ENCODE results near the gene GRXCR2.
"Not testable (repeated sequence)": the region's sequence is repeated elsewhere in the genome, so short reads cannot be mapped to it uniquely, and the experiment has no call there.

GRXCR2 gene

DNA sequence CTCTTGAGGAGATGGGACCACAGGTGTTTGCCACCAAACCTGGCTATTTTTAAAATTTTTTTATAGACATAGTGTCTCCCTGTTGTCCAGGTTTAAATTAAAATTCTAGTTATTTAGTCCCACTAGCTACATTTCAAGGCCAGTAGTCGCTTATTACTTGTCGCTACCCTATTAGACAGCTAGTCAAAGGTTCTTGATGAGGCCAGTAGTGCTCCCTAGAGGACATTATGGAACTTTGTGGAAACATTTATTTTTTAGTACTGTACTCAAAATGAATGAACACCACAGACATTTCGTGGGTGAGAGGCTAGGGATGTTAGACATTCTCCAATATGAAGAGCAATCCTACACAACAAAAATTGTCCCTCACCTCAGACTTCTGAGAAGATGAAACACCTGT, 14.4 kb upstream of the GRXCR2 start:
- no peak for DNase-seq (ENCODE audit: low read depth in 1 of 2, low spot score in 1 of 2)

DNA sequence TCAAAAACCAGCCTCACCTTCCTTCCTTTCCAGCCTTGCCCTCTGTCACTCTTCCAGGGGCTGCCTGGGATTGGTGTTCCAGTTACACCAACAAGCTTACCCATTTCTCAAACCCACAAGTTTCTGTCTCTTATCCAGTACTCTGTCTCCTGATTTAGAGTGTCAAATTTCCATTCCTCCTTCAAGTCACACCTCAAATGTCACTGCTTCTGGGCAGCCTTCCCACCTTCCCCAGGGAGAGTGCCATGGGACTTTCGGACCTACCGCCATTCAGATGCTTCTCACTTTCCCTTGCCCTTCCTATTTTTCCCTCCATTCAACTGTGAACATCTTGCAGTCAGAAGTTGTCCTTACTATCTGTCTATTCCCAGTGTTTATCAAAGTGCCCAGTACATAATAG, 2.0 kb upstream of the GRXCR2 start:
- DNase-seq (ENCODE audit: low read depth in 1 of 2, low spot score in 1 of 2): no peak

DNA sequence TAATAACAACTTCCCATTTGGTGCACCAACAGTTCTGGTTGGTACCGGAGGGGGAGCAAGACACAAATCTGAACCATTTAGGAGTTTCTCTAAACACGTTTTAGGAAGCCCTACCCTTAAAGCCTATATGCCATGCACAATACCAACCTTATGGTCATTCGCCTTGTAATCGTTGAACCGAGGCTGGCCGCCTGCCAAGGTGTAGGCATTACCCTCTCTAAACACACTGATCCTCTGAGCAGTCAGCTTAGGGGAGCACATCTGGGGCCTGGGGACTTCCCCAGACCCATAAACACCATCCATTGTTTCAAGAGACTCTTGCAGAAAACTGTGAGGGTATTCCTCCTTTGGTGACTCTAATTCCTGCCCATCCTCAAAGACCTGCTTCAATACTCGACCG, 328 bp downstream of the GRXCR2 start:
- DNase-seq (ENCODE audit: low read depth in 1 of 2, low spot score in 1 of 2): no peak

DNA sequence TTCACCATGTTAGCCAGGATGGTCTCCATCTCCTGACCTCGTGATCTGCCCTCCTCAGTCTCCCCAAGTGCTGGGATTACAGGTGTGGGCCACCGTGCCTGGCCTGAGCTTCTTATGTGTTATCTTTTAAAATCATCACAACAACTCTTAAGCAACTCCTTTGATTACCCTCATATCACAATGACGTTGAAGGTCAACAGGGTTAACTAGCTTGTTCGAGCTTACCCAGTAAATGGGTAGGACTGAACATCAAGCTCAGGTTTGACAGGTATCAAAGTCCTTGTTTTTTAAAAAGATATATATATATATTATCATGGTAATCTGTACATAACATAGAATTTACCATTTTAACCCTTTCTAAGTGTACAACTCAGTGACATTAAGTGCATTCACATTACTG, 3.1 kb downstream of the GRXCR2 start:
- no peak for DNase-seq (ENCODE audit: low read depth in 1 of 2, low spot score in 1 of 2)

DNA sequence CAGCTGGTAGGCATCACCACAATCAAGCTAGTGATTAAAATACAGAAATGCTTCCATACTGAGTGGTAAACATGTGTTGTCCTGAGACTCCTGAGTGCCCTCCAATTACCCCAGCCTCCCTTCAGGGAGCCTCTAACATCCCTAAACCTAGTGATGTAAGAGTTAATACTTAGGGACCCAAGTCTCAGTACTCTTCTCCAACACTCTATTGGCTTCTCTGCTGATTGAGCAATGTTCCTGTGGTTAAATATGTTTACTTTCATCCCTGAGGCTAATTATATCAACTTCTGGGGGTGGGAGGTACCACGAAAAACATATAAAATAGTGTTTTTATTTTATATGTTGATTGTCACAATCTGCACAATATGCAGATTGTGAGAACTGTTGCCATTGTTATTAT, 5.0 kb downstream of the GRXCR2 start:
- no peak for DNase-seq (ENCODE audit: low read depth in 1 of 2, low spot score in 1 of 2)

DNA sequence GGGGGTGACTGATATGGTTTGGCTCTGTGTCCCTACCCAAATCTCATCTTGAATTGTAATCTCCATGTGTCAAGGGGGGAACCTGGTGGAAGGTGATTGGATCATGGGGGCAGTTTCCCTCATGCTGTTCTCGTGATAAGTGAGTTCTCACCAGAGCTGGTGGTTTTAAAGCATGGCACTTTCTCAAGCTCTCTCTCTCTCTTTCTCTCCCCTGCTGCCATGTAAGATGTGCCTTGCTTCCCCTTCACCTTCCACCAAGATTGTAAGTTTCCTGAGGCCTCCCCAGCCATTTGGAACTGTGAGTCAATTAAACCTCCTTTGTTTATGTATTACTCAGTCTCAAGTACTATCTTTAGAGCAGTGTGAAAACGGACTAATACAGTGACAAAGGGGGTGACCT, 8.4 kb downstream of the GRXCR2 start:
- DNase-seq (ENCODE audit: low read depth in 1 of 2, low spot score in 1 of 2): not testable (repeated sequence)

DNA sequence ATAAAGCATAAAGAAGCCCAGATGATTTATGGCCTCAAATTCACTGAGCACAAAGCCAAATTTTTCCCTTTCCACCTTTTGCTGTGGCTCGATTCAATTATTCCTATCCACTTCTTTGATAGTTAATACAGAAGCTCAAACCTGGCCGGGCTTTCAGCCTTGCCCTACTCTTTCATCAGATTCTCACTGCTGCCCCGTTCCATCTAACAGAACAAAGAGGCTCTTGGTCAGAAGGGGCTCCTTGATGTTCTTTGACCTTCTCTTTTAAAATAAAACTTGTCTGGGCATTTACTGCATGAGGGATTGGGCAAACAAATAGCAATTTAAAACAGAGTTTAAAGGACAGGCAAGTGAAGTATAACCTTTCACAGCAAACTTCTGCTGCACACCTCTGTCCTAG, 9.8 kb downstream of the GRXCR2 start:
- no peak for DNase-seq (ENCODE audit: low read depth in 1 of 2, low spot score in 1 of 2)

DNA sequence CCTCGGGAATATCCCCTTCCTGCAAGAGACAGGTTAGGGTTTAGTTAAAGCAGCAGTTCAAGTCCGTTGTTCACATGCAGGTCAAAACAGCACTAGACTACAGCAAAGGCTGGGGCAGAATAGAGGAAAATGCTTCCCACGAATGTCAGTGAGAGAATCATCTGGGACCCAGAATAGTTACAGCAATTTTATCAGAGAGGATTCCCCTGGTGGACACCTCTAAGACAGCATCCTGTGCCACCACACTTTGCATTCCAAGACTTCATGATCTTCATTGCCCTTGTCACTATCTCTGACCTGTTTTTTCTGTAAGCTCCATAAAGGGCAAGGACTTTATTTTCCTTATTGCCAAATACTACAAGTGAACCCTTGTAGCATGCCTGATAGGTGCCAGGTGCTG, 12.9 kb downstream of the GRXCR2 start:
- DNase-seq (ENCODE audit: low read depth in 1 of 2, low spot score in 1 of 2): no peak

DNA sequence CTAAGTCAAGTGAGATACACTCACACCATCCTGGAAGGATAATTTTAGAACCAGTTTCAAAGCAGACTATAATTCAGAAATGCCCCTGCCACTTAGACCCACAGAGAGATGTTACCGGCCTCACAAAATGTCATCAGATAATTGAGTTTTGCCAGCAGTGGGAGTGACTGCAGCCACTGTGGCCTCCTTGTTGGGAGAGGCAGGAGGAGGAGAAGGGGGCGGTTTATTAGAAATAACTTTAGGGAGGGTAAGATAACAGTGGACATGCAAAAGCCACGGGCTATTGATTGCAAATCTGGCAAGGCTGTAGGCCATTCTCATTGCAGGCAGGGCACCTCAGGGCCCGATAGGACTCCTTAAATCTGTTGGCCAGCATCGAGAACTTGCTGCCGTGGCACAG, 13.4 kb downstream of the GRXCR2 start:
- DNase-seq (ENCODE audit: low read depth in 1 of 2, low spot score in 1 of 2): no peak

DNA sequence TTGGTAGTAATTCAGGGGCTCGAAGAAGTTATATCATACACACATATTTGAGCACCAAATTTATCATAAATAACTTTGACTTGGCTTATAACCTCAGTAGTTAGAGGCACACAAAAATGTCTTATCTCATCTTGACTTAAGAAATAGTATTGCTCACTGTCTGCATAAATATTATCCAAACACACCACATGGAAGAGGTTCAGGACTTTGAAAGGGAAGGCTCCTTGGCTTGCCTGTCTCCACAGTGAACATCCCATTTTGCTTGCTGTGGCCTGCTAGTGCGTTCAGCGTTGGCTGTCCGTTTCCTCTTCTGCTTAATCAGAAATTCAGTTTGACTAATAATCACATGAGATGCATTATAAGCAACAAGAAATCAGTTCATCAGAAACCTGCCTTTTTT, 13.9 kb downstream of the GRXCR2 start:
- DNase-seq (ENCODE audit: low read depth in 1 of 2, low spot score in 1 of 2): no peak

DNA sequence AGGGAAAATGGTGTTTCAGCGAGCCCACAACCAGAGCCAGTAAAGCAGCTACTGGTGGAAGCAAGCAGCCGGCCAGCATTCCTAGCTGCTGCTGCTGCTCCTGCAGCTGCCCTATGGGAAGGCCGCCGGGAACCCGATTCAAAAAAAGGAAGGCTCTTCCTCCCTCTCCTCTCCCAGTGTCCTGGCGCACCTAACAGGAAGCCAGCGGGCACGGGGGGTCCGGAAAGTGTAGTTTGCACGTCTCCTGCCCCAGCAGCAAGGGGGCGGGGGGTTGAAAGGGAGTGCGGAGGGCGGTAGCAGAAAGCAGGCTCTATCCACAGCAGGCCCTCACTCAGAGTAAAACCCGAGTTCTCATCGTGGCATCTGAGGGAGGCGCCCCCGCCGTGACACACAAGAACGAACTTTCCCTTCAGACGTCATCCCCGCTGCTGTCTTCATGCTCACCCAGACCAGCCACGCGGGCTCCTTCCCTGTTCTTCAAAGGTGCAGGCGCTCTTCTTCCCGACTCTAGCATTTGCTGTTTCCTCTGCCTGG, 16.5 kb downstream of the GRXCR2 start:
- no peak for DNase-seq (ENCODE audit: low read depth in 1 of 2, low spot score in 1 of 2)

DNA sequence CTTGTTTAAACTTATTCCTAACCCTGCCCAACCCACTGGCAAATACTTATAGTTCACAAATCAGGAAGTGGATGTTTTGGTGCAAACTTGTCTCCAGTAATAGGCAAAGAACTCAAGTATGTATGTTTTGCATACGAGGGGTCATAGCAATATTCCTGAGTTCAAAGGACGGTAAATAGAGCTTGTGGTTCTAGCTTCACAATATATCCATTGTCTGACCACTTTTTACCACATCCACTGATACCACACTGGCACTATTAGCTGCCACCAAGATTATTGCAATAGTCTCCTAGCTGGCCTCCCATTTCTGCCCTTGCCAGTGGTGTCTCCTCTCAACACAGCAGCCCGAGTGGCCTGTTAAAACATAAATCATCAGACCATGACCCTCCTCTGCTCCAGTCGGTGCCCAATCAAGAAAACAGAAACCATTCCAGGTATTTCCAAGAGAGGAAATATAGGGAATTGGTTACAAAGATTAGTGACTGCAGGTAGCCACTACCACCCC, 17.0 kb downstream of the GRXCR2 start:
- no peak for DNase-seq (ENCODE audit: low read depth in 1 of 2, low spot score in 1 of 2)

DNA sequence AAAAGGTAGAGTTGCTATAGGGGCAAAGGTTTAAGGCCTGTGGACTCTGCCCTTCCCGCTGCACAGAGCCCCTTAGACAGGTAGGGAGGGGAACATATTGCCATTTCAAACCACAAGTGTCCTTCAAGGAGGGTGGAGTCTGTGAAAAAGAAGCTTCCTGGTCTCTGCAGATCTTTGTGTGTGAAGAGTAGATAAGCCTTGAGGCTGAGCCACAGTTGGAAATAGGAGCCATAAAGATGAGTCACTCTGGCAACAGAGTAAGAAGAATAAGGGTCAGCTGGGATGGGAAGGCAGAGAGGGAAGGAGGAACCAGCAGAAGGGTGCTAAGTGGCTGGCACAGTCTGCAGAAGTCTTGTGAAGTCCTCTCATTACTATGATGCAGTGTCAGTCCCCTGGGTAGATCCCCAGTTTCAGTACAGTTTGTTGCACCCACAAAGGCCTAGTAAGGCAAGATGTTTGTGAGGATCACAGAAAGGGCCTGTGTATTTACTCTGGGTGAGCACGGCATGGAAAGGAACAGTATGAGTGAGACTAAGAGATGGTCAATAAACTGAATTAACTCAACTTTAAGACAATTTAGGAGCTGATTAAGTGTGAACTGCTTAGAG, 18.1 kb downstream of the GRXCR2 start:
- no peak for DNase-seq (ENCODE audit: low read depth in 1 of 2, low spot score in 1 of 2)

DNA sequence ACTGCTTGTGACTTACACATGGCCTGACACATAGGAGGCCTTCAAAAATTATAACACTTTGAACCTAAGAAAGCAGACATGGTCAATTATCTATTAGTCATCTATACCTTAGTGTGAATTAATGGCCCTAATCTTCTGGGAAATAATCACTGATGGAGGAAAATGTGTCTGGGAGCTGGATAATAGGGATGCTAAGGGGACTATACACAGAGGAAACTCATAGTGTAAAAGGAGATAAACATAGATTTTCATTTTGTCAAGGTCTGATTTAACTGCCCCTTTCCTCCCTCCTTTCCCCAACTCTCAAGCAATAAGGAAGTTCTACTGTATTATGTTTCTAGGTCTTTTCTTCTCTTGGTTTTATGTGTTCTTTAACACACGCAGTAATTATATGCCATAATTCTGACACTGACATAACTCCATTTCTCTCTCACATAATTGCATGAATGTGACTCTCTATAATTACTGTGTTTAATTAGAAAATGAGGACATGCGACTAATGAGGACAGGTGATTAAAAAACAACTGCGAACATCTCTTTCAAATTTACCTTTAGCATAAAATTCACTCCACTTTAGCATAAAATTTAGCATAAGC, 18.9 kb downstream of the GRXCR2 start:
- no peak for DNase-seq (ENCODE audit: low read depth in 1 of 2, low spot score in 1 of 2)

DNA sequence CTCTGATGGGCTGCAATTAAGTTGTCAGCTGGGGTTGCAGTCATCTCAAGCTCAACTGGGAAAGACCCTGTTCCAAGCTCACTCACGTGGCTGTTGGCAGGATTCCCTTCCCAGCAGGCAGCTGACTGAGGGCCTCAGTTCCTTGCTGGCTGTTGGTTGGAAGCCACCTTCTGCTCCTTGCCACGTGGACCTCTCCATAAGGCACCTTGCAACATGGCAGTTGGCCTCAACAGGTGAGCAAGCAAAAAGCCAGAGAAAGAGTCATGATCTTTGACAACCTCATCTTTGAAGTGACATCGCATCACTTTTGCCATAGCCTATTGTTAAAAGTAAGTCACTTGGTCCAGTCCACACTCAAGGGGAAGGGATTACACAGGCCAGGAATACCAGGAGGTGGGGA, 19.8 kb downstream of the GRXCR2 start:
- DNase-seq (ENCODE audit: low read depth in 1 of 2, low spot score in 1 of 2): no peak

DNA sequence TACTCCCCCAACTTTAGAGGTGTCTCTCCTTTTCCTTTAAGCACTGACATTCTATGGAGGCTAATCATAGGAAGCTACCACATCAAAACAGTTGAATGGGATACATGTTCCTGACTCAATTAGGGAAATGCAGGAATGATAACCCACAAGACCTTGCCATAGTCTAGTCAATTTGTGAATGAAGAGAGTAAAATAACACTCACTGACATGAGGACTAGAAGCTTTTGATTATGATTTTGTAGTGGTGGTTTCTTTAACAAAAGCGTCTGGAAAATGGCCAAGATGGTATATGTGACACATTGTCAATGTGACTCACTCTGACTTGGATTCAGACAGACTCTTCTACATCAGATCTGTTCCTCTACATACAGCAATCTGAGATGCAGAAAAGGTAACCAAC, 24.0 kb downstream of the GRXCR2 start:
- no peak for DNase-seq (ENCODE audit: low read depth in 1 of 2, low spot score in 1 of 2)

DNA sequence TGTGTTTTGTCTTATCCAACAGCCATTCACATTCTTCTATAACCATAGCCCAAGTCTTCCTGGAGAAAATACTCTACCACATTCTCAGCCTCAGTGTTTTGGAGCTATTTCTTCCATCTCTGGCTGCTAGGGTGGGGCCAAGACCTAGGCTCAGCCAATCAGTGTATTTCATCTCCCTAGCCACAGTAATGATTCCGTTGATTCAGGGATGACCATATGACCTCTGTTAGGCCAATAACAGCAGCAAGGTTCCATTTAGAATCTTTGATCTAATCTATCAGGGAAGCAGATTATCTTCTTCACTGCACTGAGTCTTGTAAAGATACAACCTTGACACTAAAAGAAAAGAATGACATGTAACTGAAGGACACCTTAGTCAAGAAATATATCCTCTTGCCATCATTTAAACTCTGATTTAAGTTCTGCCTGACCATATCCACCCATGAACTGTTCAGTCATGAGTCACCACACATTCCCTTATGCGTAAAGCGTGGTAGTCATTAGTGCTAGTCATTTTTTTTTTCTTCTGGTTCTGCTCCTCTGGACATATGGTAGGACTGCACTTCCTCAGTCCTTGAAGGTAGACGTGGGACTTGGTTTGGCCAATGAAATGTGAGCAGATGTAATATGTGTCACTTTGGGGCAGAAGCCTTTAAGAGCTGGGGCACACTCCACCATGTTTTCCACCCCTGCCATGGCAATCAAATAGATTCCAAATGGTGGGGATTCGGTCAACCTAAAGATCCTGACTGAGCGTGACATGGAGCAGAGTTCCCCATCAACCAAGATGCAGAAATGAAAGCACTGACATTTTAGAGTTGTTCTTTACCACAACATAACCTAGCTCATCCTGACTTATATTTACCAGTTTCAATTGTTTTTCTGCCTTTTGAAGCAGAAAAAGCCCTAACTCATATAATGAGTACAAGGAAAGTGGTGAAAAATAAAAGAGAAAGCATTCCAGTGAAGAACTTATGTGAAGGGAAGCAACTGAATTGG, 25.0 kb downstream of the GRXCR2 start:
- DNase-seq (ENCODE audit: low read depth in 1 of 2, low spot score in 1 of 2): no peak

DNA sequence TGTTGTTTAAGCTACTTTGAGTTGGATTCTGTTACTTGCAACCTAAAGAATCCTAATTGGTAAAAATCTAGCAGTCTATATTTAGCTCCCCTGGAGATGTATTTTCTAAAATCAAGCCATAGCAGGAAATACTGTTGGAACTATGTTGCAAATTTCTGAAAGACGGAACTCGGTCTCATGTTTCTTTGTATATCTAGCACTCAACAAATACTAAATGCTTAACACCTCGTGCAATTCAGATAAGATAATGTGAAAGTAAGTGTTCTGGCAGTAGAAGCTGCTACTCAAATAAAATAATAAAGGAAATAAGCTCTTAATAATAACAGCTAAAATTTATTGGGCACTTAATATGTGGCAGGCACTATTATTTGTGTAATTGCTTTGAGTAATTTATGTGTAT, 26.7 kb downstream of the GRXCR2 start:
- DNase-seq (ENCODE audit: low read depth in 1 of 2, low spot score in 1 of 2): no peak

DNA sequence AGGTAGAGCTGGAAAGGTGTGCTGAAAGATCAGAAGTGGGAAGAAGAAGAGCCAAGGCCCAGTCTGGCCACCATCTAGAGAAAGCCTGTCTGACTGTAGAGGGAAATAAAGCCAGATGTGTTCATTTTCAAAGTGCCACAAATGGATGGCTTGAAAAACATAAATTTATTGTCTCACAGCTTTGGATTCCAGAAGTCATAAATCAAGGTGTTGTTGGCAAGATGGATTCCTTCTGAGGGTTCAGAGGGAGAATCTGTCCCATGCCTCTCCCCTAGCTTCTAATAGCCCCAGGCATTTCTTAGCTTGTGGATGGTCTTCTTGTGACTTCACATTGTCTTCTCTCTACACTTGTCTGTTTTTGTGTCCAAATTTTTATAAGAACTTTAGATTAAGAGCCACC, 31.5 kb downstream of the GRXCR2 start:
- no peak for DNase-seq (ENCODE audit: low read depth in 1 of 2, low spot score in 1 of 2)

DNA sequence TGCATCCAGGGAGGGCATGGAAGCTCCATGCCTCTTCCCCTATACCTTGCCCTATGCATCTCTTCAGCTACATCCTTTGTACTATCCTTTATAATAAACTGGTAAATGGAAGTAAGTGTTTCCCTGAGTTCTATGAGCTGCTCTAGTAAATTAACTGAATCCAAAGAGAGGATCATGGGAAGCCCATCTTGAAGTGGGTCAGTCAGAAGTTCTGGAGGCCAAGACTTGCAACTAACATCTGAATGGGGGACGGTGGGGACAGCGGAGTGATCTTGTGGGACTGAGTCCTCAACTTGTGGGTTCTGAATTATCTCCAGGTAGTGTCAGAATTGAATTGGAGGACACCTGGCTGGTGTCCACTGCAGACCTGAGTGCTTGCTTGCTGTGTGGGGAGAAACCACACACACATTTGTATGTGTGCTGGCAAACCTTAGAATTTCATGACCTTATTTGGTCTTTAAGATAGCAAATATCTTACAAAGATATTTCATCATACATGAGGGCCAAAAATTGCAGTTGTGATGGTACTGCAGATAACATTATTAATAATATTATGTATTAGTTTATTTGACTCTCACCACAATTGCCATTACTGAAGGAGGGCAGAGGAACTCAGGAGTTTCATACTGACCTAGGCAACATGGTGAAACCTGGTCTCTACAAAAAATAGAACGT, 32.2 kb downstream of the GRXCR2 start:
- no peak for DNase-seq (ENCODE audit: low read depth in 1 of 2, low spot score in 1 of 2)

DNA sequence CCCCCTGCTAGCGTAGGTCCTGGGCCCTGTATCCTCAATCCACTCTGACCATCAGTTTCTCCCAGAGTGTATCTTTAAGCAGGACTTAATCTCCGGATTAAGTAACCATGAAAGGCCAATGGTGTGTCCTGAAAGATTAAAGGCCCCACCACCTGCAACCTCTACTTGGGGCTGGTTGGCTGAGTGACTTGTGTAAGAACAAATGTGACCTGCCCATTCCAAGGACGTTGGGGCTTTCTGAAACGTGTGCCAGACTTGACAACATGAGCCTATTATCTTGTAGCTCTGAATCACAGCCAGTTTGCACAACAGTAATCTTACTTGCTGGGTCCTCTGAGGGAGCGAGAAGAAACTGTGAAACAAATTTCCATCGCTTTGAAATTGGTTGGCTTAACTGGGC, 34.5 kb downstream of the GRXCR2 start:
- no peak for DNase-seq (ENCODE audit: low read depth in 1 of 2, low spot score in 1 of 2)
